Ramos (cell line): Measurements from ENCODE around the gene PLSCR1.

Source experiments
- in situ Hi-C: fragments of 300-500 bp; cut with MboI; formaldehyde crosslinking; loops from one replicate; pipeline ENCODE4 v1.14.3; 2022; ENCODE audit warnings: low sequenced_read_pairs; ENCODE audit not compliant: unreplicated experiment

PLSCR1 gene, protein sequence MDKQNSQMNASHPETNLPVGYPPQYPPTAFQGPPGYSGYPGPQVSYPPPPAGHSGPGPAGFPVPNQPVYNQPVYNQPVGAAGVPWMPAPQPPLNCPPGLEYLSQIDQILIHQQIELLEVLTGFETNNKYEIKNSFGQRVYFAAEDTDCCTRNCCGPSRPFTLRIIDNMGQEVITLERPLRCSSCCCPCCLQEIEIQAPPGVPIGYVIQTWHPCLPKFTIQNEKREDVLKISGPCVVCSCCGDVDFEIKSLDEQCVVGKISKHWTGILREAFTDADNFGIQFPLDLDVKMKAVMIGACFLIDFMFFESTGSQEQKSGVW

DNA sequence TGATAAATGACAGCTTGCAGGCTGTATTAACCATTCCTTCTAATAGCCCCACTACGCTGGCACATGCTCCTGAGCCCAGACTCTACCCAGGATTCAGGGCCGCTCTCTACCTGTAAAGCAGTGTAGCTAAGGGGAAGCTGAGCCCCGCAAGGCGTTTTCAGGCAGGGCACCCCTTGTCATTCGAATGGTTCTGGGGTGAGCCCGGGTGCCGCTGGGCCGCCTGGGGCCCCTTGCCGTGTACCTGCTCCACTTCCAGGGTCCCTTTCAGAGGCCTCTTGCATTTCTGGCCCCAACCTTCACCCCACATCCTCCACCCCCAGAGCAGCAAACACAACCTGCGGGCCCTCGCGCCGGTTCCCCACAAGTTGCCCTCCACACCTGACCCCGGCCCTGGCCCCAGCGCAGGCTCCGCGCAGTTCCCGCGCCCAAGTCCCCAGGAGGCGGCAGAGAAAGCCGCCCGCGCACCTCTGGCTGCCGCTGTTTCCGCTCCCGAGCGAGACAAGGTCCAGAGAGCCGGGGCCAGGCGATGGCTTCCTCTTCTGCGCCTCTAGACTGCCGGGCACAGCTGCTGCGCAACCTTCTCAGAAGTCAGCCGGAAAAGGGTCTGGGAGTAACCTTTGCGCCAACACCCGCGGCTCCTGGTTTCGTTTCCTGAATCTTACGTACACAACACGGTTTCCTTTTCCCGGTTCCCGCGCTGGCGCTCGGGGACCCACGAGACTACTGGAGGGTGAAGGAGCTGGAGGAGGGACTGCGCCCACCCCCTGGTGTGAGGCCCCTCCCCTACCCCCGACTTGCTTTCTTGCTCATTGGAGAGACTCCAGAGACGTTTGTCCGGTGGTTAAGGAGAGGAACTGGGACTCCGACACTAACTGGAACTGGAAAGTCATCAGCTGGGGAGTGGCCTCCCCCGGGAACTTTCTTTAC lies at the start of gene PLSCR1:
PLSCR1 (minus strand) TSS at position 606 of the 927 bp plus-strand sequence. CDS start 8,055 bp downstream, outside the sequence.
- in situ Hi-C loops = no loop called here

DNA sequence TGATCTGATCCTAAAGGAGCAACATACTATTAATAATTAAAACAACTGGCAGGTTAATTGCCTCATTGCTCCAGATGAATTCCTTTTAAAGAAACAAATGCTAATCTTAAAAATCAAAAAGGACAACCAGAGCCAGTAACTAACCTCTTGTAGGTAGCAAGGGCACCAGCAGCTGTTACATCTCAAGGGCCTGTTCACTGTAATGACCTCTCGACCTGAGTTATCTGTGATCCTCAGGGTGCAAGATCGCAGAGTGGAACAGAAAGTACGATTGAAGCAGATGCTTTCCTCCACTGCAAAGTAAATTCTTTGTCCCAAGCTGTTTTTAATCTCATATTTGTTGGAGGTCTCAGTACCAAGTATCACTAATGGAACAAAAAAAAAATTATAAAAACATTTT lies 49.4 kb upstream of the PLSCR1 start:
- in situ Hi-C loops = loop anchor here (25.0 kb wide), 1 partner anchor 381 kb away; no protein-coding TSS in a partner anchor

DNA sequence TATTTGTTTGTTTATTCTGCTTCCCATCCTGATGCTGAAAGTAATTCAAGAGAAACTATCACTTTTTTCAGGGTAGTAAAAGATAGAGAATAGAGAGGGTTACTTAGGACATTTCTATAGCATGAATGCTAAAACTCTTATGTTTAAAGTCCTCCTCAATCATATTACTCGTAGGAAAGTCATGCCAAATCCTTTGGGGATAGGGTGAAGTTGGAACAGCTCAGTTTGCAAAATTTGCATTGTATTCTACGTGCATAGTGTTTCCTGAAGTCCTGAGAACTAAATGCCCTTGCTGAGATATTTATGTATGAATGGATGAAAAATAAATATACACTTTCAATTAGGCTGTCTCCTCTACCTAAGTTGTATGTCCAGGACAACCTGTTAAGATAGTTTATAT lies 46.1 kb upstream of the PLSCR1 start:
- in situ Hi-C loops = loop anchor here (25.0 kb wide), 1 partner anchor 378 kb away; no protein-coding TSS in a partner anchor

DNA sequence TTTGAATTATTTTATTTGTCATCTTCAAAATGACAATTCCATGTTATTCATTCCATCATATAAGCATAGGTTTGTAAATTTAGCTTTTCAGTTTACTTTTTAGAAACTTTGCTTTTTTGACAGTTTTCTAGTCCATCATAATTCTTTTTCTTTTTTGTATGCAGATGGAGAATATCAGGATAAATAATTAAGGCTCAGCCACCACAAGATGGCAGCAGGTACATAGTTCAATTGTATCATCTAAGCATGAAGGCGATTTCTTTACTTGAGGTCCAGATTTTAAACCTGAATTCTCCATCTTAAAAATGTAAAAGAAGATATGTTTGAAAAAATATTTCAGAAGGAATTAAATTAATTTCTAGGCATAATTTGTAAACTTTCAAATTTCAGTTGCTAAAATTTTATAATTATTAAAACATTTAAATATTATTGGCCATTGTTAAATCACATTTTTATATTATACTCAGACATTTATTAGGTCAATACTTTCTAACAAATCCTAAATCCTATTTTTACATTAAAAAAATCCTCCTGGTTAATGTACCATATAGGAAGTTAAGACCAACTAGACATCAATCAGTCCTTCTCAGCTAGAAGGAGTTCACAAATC lies 45.6 kb upstream of the PLSCR1 start:
- in situ Hi-C loops = loop anchor here (25.0 kb wide), 1 partner anchor 378 kb away; no protein-coding TSS in a partner anchor

- in situ Hi-C loops = loop anchor here (25.0 kb wide), 1 partner anchor 373 kb away; no protein-coding TSS in a partner anchor
Observed at GRCh38 chr3:146585156-146585555, 40.7 kb upstream of the PLSCR1 start.

DNA sequence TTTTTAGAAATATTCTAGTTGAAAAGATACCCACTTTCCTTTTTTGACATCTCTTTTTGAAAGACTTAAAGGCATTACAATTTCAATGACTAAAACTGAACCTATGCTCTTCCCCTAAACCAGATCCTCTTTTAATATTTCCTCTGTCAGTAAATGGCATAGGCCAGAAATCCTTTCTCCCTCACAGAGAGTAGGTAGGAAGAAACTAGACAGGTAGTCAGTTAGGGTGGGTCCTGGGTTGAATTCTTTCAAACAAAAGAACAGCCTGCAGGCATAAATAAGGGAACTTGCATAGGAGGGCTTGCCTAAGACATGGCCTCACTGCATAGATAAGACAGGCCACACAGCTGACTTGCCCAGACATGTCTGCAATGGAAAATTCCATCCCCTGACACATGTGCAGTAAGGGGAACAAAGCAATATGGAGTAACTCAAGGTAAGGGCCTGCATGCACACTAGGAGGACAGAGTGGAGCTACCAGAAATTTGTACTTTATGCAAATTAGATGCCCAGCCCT lies 37.6 kb upstream of the PLSCR1 start:
- in situ Hi-C loops = loop anchor here (25.0 kb wide), 1 partner anchor 370 kb away; no protein-coding TSS in a partner anchor

- in situ Hi-C loops = loop anchor here (25.0 kb wide), 1 partner anchor 369 kb away; no protein-coding TSS in a partner anchor
Observed at GRCh38 chr3:146581080-146581601, 36.7 kb upstream of the PLSCR1 start.

DNA sequence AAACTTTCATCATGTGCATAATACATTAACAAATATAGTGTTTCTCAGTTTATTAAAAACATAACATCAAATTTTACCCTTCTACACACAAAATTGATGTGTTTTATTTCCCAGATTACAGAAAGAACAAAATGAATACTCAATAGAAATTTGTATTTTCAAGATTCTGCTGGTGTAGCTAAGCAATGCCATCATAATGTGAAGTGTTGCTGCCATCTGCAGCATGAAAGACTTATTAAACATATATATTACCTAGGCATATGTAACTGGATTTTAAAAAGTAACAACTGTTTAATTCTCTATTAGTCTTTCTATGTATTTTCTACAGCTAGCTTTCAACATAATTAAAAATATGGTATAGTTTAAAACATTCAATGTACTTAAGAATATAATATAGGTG lies 33.3 kb upstream of the PLSCR1 start:
- in situ Hi-C loops = loop anchor here (25.0 kb wide), 1 partner anchor 365 kb away; no protein-coding TSS in a partner anchor

- in situ Hi-C loops = loop anchor here (25.0 kb wide), 1 partner anchor 363 kb away; no protein-coding TSS in a partner anchor
Observed at GRCh38 chr3:146575636-146576035, 31.2 kb upstream of the PLSCR1 start.

DNA sequence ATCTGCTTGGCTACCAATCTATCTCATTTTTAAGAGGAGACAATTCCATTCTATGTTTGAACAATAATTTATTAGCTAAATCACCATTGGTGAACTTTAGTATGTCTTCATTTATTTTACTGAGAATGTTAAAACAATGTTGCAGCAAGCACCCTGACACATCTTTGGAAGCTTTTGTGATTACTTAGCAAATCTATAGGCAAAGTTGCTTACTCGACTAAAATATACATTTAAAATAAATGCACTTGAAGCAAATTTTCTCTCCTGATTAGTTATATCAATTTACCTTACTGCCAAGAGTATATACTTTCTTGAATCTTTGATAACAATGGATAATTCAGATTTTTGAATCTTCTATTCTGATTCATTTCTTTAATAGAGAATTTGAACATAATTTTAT lies 29.8 kb upstream of the PLSCR1 start:
- in situ Hi-C loops = no loop called here

DNA sequence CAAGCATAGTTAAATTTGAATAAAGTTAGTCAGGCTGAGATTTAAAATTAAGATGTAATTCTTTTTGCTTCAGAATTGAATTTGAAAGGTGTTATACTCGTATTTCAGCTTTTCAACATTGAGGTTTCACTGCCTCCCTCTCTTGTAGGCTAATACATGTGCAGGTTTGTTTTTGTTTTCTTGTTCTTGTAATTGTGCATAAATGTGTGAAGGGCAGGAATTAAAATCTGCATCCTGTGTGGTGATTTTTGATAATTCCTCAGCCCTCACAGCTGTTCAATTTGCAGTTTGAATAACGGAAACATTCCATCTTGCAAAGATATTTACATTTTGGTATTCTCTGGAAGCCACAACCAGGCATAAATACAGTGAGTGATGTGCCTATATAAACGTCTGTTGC lies 24.9 kb upstream of the PLSCR1 start:
- in situ Hi-C loops = no loop called here

DNA sequence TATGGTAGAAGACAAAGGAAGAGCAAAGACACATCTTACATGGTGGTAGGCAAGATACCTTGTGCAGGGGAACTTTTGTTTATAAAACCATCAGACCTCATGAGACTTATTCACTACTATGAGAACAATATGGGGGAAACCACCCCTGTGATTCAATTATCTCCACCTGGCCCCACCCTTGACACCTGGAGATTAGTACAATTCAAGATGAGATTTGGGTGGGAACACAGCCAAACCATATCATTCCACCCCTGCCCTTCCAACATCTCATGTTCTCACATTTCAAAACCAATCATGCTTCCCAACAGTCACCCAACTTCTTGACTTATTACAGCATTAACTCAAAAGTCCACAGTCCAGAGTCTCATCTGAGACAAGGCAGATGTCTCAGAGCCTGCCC lies 21.7 kb upstream of the PLSCR1 start:
- in situ Hi-C loops = no loop called here

DNA sequence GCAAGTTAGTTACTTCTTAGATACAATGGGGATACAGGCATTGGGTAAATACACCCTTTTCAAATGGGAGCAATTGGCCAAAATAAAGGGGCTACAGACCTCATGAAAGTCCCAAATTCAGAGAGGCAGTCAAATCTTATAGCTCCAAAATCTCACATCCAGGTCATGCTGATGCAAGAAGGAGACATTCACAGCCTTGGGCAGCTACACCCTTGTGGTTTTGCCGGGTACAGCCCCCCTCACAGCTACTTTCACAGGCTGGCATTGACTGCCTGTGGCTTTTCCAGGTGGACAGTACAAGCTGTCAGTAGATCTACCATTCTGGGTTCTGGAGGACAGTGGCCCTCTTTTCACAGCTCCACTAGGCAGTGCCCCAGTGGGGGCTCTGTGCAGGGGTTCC lies 17.5 kb upstream of the PLSCR1 start:
- in situ Hi-C loops = no loop called here

DNA sequence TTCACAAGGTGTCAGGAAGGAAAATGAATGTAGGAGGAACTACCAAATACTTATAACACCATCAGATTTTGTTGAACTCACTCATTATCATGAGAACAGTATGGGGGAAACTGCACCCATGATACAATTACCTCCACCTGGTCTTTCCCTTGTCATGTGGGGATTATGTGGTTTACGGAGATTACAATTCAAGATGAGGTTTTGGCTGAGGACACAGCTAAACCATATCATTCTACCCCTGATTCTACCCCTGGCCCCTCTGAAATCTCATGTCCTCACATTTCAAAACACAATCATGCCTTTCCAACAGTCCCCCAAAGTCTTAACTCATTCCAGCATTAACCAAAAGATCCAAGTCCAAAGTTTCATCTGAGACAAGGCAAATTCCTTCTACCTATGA lies 17.1 kb upstream of the PLSCR1 start:
- in situ Hi-C loops = no loop called here

GRCh38 chr3:146560678-146561077 lies 16.3 kb upstream of the PLSCR1 start:
- in situ Hi-C loops = no loop called here

DNA sequence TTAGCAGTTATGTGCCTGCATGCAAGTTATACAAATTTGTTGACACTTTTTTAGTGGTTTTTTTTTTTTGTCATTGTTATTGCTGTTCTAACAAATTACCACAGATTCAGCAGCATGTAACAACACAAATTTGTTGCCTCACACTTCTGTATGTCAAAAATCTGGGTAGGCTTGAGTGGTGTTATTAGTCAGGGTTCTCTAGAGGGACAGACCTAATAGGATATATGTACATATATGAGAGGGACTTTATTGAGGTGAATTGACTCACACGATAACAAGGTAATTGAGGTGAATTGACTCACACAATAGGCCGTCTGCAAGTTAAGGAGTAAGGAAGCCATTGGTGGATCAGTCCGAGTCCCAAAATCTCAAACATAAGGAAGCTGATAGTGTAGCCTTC lies 15.0 kb upstream of the PLSCR1 start:
- in situ Hi-C loops = no loop called here

- in situ Hi-C loops = no loop called here
Observed at GRCh38 chr3:146558781-146559180, 14.4 kb upstream of the PLSCR1 start.

- in situ Hi-C loops = no loop called here
Observed at GRCh38 chr3:146557745-146558144, 13.3 kb upstream of the PLSCR1 start.

- in situ Hi-C loops = no loop called here
Observed at GRCh38 chr3:146555311-146555710, 10.9 kb upstream of the PLSCR1 start.
